Lung (tissue), 12 donors: ENCODE results near the gene RABEPK. TPM values are rescaled to one million over a fixed set of nuclear protein-coding genes. Genes with fewer than 3 reads are reported as not detected.
"Not testable (repeated sequence)": the region's sequence is repeated elsewhere in the genome, so short reads cannot be mapped to it uniquely, and the experiment has no call there.

Experiments
- ATAC-seq: fragments of 200-7000 bp; cut with Tn5 transposase; one replicate; pipeline ENCODE4 v1.9.1; 2020; ENCODE audit warnings: moderate number of reproducible peaks; ENCODE audit not compliant: insufficient read depth, low FRiP score
- DNase-seq, 3 donors: peaks; one replicate each; pipeline ENCODE4 v3.0.0-alpha.2; 2013 to 2017
- H3K27ac ChIP-seq, 2 donors: one replicate each; pipeline ENCODE4 v1.5.1; 2013; ENCODE audit warnings: mild to moderate bottlenecking in 2 of 2, moderate library complexity in 2 of 2, control low read depth in 1 of 2, inconsistent platforms in 1 of 2, low read depth in 1 of 2, low read length in 1 of 2
- H3K27me3 ChIP-seq, 3 donors: one replicate each; pipeline ENCODE4 v1.5.1; 2013; ENCODE audit warnings: low read length in 2 of 3; ENCODE audit not compliant: control insufficient read depth in 3 of 3, insufficient read depth in 3 of 3
- H3K36me3 ChIP-seq, 4 donors: one replicate each; pipeline ENCODE4 v1.5.1; 2013; ENCODE audit warnings: low read length in 4 of 4, mild to moderate bottlenecking in 1 of 4, moderate library complexity in 1 of 4; ENCODE audit not compliant: control insufficient read depth in 4 of 4, insufficient read depth in 4 of 4
- H3K4me1 ChIP-seq, 5 donors: one replicate each; pipeline ENCODE4 v1.5.1; 2013; ENCODE audit warnings: low read length in 5 of 5, mild to moderate bottlenecking in 2 of 5, moderate library complexity in 1 of 5; ENCODE audit not compliant: control insufficient read depth in 5 of 5, insufficient read depth in 5 of 5
- H3K4me3 ChIP-seq: one replicate; pipeline ENCODE4 v1.5.1; 2013; ENCODE audit warnings: mild to moderate bottlenecking, control low read depth, moderate library complexity
- H3K9ac ChIP-seq, 2 donors: one replicate each; pipeline ENCODE4 v1.5.1; 2013; ENCODE audit warnings: low read length in 2 of 2, control low read depth in 1 of 2; ENCODE audit not compliant: insufficient read depth in 1 of 2
- H3K9me3 ChIP-seq, 4 donors: one replicate each; pipeline ENCODE4 v1.5.1; 2013; ENCODE audit warnings: low read length in 3 of 4, mild to moderate bottlenecking in 1 of 4, moderate library complexity in 1 of 4; ENCODE audit not compliant: control insufficient read depth in 4 of 4, insufficient read depth in 3 of 4
- WGBS, 2 donors: extraction: QIAGEN DNeasy Blood & Tissue Kit; methylation state at CpG; one replicate each; pipeline ENCODE4 v1.1.7; 2013; 5-methylcytosine and 5-hydroxymethylcytosine counted together
- polyA plus RNA-seq, 2 donors: library from polyadenylated mRNA; stranded (reverse); fragments of 200-250 nt; gene quantifications; one replicate each; pipeline ENCODE4 v1.2.1, GENCODE V29; 2013
- total RNA-seq, 2 donors: library from RNA; depleted of rRNA in 1 of 2; stranded (reverse); fragments of >200 nt in 1 of 2; gene quantifications; one replicate each; pipeline ENCODE4 v1.2.1, GENCODE V29; 2014 to 2021
- TF ChIP-seq, protein P1 (sequence below): IDR thresholded peaks from 2 replicates; pipeline ENCODE4 v1.5.1; 2012; ENCODE audit warnings: mild to moderate bottlenecking; ENCODE audit errors: control extremely low read depth, extremely low read depth
- donor health status: control.
- donor health status: control.
- donor health status: Bipolar disorder and iron deficiency.
- donor health status: healthy.
- donor health status: DM: yes; HTN: yes; CAD: no.

Gene RABEPK
- total and polyA plus RNA-seq, 4 donors = 10.4 to 31.0 (median 17.8) TPM

DNA sequence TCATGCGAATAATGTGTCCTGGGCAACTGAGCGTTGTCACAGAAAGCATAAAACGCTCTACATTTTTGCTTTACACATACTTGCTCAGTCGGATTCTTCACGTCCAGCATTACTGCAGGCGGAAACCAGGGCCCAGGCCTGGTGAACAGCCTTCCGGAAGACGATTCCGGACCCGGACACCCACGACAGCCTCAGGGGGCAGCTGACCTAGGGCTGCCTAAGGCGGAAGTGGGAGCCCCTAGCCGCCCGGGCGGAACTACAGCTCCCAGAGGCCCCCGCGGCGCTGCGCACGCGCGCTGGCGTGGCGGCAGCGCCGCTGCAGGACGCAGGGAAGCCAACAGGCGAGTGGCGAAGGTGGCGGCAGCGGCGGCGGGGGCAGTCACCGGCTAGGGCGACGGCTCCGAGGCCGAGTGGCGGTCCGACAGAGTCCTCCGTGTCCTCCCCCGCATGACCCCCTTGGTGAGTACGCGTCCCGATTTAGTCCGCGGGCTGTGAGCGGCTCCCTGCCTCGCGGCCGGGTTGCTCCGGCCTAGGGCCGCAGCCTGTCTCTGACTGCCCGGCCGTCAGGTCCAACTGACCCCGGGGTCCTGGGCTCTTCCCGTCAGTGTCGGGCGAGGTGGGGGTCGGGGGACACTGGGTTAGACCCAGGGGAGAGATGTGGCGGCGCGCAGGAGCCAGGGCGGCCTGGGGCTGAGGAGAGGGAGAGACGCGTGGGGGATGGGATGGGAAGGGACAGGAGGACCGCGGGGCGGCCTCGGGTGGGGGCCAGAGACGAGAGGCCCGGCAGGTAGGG, 61.4 kb downstream of the RABEPK start, which contains the start of gene GAPVD1:
Gene GAPVD1 (plus strand): TSS at position 326 of the 793 bp plus-strand sequence. CDS start 37,096 bp downstream, outside the sequence.
- H3K9me3 ChIP-seq = no peaks in the 10 kb centered on the region
- WGBS, 2 donors = 2% methylated on average over 54 to 72 of the region's 72 CpGs
- H3K36me3 ChIP-seq = peaks cover 0 to 6% (median 0%) of the 10 kb centered on the region in 4 donors
- TF ChIP-seq, protein P1, sequence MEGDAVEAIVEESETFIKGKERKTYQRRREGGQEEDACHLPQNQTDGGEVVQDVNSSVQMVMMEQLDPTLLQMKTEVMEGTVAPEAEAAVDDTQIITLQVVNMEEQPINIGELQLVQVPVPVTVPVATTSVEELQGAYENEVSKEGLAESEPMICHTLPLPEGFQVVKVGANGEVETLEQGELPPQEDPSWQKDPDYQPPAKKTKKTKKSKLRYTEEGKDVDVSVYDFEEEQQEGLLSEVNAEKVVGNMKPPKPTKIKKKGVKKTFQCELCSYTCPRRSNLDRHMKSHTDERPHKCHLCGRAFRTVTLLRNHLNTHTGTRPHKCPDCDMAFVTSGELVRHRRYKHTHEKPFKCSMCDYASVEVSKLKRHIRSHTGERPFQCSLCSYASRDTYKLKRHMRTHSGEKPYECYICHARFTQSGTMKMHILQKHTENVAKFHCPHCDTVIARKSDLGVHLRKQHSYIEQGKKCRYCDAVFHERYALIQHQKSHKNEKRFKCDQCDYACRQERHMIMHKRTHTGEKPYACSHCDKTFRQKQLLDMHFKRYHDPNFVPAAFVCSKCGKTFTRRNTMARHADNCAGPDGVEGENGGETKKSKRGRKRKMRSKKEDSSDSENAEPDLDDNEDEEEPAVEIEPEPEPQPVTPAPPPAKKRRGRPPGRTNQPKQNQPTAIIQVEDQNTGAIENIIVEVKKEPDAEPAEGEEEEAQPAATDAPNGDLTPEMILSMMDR = peak; percentile 41
- no peaks in the 10 kb centered on the region for H3K27me3 ChIP-seq
- H3K9ac ChIP-seq = peak within 1 kb of the TSS; percentile 58 to 91
- DNase-seq (peak; percentile 92 to 94 (median 94)), ATAC-seq (peak; percentile 98)
- peak within 1 kb of the TSS; percentile 39 to 98 for H3K27ac ChIP-seq
- peak within 1 kb of the TSS; percentile 97 for H3K4me3 ChIP-seq
- H3K4me1 ChIP-seq = peaks cover 0 to 5% (median 0%) of the 10 kb centered on the region in 5 donors

DNA sequence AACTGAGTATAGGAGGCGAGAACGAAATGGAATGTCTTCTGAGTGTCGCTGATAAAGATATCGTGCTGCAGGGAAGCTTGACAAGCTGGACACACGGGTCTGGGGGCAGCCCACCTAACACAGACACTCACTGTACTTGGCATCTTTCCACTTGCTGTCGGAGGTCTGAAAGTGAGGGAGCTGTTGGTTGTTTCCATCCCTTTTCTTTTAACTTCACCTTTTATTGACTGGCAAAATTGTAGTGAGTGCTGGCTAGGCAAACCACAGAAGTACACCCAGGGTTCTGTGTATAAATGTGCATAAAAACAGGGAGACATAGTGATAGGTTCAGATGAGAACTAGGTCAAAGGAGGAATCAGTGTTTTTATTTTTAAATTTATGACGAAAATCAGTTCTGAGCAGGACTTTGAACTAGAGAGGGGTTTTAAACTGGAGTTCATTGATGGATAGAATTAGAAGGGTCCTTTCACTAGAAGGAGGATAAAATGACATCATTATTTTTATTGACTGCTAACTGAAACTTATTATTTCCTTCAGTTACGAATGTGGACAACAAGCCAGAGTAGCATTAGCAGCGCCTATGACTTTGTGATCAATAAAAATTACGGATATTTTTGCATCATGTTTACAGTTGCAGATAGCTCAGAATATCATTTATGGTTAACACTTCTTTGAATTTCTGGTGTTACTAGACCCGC, 62.1 kb downstream of the RABEPK start:
- WGBS, 2 donors = 21 to 28% methylated on average over 11 of the region's 11 CpGs
- peak overlapping the region; percentile 58 to 91 for H3K9ac ChIP-seq
- peaks cover 0 to 6% (median 0%) of the 10 kb centered on the region in 4 donors for H3K36me3 ChIP-seq
- peaks cover 0 to 5% (median 0%) of the 10 kb centered on the region in 5 donors for H3K4me1 ChIP-seq
- H3K4me3 ChIP-seq = peak overlapping the region; percentile 97
- no peaks in the 10 kb centered on the region for H3K9me3 ChIP-seq
- DNase-seq (peak; percentile 45 to 58 (median 50)), ATAC-seq (no peak)
- TF ChIP-seq, protein P1 = no peak
- H3K27ac ChIP-seq = peak overlapping the region; percentile 39 to 98
- H3K27me3 ChIP-seq = no peaks in the 10 kb centered on the region

DNA sequence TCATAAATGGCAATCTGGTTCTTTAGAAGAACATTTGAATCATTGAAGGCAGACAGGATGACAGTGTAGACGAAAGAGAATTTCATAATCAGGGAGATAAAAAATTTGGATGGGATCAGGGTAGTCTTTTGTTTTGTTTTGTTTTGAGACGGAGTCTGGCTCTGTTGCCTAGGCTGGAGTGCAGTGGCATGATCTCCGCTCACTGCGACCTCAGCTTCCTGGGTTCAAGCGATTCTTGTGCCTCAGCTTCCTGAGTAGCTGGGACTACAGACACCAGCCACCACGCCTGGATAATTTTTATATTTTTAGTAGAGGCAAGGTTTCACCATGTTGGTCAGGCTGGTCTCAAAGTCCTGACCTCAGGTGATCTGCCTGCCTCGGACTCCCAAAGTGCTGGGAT, 63.7 kb downstream of the RABEPK start:
- not testable (repeated sequence) for H3K4me3 ChIP-seq, H3K27me3 ChIP-seq, DNase-seq, H3K36me3 ChIP-seq, H3K4me1 ChIP-seq, H3K9ac ChIP-seq, ATAC-seq, H3K9me3 ChIP-seq, H3K27ac ChIP-seq
- 73% methylated on average over 7 of the region's 7 CpGs for WGBS, 2 donors

DNA sequence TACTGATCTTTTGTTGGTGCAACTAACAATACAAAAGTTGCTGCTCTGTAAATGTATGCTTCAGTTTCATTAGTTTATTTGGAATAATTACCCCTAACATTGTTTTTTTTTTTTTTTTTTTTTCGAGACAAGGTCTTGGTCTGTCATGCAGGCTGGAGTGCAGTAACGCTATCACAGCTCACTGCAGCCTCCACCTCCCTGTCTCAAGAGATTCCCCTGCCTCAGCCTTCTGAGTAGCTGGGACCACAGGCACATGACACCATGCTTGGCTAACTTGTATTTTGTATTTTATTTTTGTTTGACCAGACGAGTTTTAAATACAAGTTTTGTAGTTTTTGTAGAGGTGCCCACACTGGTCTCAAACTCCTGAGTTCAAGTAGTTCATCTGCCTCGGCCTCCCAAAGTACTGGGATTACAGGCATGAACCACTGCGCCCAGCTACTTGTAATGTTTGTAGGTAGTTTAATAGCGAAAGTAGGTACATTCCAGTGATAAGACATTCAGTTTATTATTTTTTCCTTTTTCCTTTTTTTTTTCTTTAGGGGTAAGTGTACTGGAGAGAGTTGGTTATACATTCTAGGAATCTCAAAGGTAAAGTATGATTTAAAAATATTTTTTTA, 68.2 kb downstream of the RABEPK start:
- 60 to 77% methylated on average over 6 of the region's 6 CpGs for WGBS, 2 donors
- H3K27ac ChIP-seq = peak overlapping the region in 1 of 2 donors; percentile 53

More for the DNA sequence above, 68.2 kb downstream of the RABEPK start:
- H3K36me3 ChIP-seq = peaks cover 0 to 5% (median 0%) of the 10 kb centered on the region in 4 donors
- no peaks in the 10 kb centered on the region for H3K27me3 ChIP-seq
- no peak for ATAC-seq
- TF ChIP-seq, protein P1 = no peak
- no peak overlapping the region for H3K4me3 ChIP-seq
- H3K9ac ChIP-seq = no peak overlapping the region
- H3K9me3 ChIP-seq = no peaks in the 10 kb centered on the region
- H3K4me1 ChIP-seq = peaks cover 0 to 13% (median 5%) of the 10 kb centered on the region in 5 donors
- DNase-seq = no peak
